Choroid plexus epithelial cell (primary cell): ENCODE results near the gene LRP1.

Source experiments
- DNase-seq: peaks from one replicate; pipeline ENCODE4 v3.0.0-alpha.2; 2010; ENCODE audit warnings: low read depth
- H3K4me3 ChIP-seq: 2 replicates; pipeline ENCODE4 v1.5.1; 2011; ENCODE audit warnings: low read depth, mild to moderate bottlenecking, control low read depth, low read length, moderate library complexity
- TF ChIP-seq, protein P1 (sequence below): conservative IDR thresholded peaks from 2 replicates; pipeline ENCODE4 v1.5.1; 2011; ENCODE audit warnings: low read depth, mild to moderate bottlenecking, control low read depth, inconsistent platforms, low read length, moderate library complexity

The LRP1 gene

DNA sequence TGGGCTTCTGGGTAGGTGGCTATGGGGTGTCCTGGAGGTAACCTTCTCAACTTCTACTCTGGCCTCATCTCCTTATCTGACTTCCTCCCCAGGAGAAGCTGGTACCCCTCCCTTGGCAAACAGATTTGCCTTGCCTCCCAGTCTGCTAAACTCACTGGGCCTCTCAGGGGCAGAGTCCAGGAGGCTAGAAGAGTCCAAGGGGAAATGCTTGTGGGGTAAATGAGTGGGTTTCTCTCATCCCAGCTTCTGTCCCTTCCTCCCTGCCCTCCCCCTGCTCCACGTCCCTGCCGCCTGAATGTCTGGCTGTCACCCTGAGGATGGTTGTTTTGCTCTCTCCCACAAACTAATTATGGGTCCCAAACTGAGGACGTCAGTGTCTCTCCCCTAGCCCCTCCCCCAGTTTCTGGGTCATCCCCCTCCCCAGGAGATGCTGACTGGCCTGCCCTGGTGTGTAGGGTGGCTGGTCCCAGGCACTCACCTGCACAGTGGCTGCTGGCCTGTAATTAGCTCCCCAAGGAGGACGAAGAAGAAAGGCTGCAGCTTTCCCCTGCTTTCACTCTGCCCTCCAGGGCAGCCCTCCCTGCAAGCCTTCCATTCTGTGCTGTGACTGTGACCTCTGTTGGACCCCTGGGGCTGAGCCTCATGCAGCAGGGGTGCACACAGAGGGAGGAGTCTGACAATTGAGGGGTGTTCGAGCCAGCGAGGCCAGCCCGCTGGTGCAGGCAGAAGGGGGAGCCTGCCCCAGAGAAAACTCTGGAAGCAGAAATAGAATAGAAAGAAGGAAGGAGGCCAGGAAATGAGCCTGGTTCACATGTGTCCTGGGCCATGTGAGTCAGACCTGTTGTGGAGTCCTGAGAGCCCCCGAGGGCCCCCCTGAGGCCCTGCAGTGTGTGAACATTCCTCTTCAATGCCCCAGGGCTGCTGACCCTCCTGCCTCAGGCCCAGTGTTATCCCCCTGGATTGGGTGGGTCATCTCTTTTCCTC, 19.0 kb downstream of the LRP1 start, which contains the start of gene LRP1-AS:
TSS of gene LRP1-AS (minus strand) at position 659 of the 984 bp plus-strand sequence.
- DNase-seq = peak; percentile 75
- TF ChIP-seq, protein P1, sequence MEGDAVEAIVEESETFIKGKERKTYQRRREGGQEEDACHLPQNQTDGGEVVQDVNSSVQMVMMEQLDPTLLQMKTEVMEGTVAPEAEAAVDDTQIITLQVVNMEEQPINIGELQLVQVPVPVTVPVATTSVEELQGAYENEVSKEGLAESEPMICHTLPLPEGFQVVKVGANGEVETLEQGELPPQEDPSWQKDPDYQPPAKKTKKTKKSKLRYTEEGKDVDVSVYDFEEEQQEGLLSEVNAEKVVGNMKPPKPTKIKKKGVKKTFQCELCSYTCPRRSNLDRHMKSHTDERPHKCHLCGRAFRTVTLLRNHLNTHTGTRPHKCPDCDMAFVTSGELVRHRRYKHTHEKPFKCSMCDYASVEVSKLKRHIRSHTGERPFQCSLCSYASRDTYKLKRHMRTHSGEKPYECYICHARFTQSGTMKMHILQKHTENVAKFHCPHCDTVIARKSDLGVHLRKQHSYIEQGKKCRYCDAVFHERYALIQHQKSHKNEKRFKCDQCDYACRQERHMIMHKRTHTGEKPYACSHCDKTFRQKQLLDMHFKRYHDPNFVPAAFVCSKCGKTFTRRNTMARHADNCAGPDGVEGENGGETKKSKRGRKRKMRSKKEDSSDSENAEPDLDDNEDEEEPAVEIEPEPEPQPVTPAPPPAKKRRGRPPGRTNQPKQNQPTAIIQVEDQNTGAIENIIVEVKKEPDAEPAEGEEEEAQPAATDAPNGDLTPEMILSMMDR = peak; percentile 1
- H3K4me3 ChIP-seq = no peak within 1 kb of the TSS

DNA sequence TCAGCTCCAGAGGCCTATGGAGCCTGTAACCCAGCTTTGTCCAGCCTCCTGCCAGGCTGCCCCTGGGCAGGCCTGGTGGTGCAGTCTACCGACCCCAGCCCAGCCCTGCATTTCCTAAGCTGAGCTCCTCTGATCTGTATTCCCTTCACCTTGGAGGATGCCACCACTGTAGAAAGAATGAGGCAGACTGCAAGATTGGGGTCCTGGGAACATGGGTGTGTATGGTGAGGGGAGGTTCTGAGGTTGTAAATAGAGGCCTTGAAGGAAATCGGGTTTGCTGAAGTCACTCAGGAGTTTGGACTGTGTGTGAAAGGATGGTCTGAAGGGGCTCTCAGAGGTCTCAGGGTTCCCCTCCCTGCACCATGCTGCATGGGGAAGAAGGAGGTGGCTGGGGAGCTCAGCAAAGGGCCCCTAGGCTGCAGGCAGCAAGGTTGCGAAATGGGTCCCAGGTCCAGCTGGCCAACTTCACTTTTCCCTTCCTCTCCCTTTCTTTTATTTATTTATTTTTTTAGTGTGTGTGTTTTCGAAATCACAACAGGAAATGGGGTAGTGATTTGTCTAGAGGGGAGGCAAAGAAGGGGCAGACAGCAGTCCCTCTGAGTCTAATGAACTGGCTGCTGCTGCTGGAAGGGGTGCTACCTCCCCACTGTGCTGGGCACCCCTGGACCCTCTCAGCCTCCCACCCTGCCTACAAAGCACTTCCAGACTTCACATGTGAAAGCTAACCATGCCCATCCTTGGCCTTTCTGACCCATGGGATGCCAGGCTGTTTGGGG, 20.4 kb downstream of the LRP1 start:
- DNase-seq = peak; percentile 73
- TF ChIP-seq, protein P1 = no peak
- no peak overlapping the region for H3K4me3 ChIP-seq

DNA sequence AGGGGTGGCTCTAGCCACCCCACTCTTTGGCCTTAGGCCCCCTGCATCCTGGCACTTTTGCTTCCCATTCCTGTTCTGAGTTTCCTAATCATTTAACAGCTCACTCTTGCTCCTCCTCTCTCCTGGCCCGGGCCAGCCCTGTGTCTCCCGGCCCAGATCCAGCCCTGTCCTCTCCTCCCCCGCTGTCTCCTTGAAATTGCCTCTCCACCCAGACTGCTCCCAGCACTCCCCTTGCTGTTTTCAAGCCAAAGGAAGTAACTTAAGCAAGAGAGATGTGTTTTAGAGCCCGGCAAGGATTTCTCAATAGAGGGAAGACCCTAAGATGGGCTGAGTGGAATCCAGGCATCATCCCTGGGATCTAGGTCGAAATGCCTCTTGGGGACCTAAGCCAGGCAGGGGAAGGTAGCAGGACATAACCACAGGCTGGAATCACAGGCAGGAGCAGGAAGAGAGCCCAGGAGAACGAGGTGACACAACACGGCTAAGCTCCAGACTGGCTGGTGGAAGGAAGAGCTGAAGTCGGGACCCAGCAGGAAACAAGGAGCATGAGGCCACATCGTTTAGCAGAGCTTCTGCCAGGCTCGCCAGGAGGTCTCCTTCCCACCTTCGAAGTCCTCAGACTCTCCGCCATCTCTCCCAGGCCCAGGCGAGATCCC, 21.1 kb downstream of the LRP1 start:
- H3K4me3 ChIP-seq = no peak overlapping the region
- peak; percentile 82 for DNase-seq
- TF ChIP-seq, protein P1 = no peak

DNA sequence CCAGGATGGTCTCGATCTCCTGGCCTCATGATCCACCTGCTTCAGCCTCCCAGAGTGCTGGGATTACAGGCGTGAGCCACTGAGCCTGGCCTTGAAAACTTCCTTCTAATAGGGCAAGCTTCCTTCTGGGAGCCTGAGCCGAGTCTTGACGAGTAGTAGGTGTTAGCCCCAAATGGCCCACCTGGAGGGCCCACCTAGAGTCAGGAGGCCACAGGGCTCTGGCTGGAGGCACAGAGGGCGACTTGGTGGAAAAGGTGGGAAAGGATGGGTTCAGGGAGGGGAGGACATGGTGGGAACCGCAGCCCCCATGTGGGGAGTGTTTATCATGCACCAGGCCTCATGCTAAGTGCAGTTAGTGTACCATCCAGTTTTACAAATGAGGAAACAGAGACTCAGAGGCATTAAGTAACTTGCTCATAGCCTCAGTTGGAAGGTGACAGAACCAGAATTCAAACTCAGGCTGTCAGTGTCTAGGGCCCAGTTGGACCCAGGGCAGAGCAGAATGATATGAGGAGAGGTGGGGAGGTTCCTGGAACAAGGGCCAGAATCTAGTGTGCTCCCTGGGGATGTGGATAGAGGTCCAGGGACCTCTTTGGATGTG, 22.2 kb downstream of the LRP1 start:
- TF ChIP-seq, protein P1 = no peak
- DNase-seq = no peak
- H3K4me3 ChIP-seq = no peak overlapping the region

DNA sequence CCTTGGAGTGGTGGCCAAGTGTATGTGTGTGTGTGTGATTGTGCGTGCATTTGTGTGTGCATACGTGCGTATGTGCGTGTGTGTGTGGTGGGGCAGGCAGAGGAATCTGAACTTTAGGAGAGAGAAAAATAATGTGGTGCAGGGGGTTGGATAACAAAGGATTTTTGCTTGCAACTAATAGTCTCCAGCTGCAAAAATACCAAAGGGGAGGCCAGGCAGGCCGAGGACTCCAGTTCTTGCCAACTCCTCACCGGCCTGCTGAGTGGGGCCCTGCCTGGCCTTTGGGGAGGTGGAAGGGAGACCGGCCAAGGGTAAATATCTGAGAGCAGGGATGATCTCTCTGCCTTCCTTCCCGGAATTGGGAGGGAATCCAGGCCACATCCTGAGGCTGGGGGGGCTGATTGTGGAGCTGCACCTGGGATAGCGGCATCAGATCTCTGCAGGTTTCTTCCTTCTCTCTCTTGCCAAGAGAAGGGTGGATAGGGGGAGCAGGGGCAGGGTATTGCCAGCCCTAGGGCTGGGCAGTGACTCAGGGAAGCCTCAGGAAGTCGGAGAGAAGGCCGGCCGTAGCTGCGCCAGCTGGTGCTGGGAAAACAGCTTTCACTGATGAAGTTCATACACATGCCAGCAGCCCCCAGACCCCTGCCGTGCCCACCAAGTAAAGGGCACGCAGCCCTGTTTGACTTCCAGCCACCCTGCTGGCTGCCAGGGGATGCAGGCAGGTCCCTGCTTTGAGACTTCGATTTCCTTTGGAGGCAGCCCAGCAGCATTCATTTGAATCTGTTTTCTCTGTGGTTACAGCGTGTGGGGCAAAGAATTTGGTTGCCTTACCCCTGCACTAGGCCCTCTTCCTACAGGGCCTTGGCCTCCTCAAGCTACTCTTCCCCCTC, 23.7 kb downstream of the LRP1 start:
- TF ChIP-seq, protein P1 = no peak
- DNase-seq = peak; percentile 74
- H3K4me3 ChIP-seq = no peak overlapping the region
